SH-SY5Y (cell line): Measurements from ENCODE around the gene MEN1.

ENCODE experiments used
- GATA2 ChIP-seq: IDR thresholded peaks from 2 replicates; pipeline ENCODE4 v1.6.1; 2011; ENCODE audit warnings: mild to moderate bottlenecking, low read depth, low read length
- GATA3 ChIP-seq: IDR thresholded peaks from 2 replicates; pipeline ENCODE4 v1.6.1; 2011; ENCODE audit warnings: low read depth, mild to moderate bottlenecking, low read length, moderate library complexity

GRCh38 chr11:64759131-64759721 is 51.1 kb downstream of the MEN1 start:
- TF ChIP-seq GATA2 (no peak), GATA3 (no peak)
